OCI-M1 (cell line): ENCODE data around the gene BUD13.
"Not testable (repeated sequence)": the region's sequence is repeated elsewhere in the genome, so short reads cannot be mapped to it uniquely, and the experiment has no call there.

ENCODE experiments used
- DNase-seq: peaks from one replicate; lab custom pipeline; 2025; lab: John Stamatoyannopoulos, UW

BUD13 gene

GRCh38 chr11:116756044-116756443 is 16.7 kb downstream of the BUD13 start:
- not testable (repeated sequence) for DNase-seq

GRCh38 chr11:116750070-116750718 is 22.6 kb downstream of the BUD13 start:
- no peak for DNase-seq

- DNase-seq: no peak
Observed at GRCh38 chr11:116742104-116742503, 30.7 kb downstream of the BUD13 start.

DNA sequence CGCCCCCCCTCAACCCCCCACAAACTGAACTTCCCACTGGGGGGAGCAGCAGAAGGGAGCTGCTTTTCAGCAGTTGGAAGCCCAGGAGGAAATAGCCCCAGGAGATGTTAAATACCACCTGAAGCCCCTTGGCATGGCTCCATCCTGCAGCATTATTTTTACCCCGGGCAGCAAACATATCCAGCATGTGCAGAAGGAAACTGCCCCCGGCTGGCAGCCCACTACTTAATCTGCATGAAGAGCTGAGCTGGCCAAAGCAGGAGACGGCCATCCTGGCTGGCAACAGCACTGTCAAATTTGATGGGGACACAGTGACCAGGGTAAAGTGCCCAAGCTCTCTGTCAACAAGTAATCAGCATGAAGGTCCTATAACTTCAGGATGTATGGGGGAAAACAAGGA is 32.0 kb downstream of the BUD13 start:
- DNase-seq: no peak

GRCh38 chr11:116738975-116739374 is 33.8 kb downstream of the BUD13 start:
- DNase-seq: no peak

GRCh38 chr11:116736763-116737162 is 36.0 kb downstream of the BUD13 start:
- peak; percentile 67 for DNase-seq

- DNase-seq: no peak
Observed at GRCh38 chr11:116733969-116734508, 38.7 kb downstream of the BUD13 start.

DNA sequence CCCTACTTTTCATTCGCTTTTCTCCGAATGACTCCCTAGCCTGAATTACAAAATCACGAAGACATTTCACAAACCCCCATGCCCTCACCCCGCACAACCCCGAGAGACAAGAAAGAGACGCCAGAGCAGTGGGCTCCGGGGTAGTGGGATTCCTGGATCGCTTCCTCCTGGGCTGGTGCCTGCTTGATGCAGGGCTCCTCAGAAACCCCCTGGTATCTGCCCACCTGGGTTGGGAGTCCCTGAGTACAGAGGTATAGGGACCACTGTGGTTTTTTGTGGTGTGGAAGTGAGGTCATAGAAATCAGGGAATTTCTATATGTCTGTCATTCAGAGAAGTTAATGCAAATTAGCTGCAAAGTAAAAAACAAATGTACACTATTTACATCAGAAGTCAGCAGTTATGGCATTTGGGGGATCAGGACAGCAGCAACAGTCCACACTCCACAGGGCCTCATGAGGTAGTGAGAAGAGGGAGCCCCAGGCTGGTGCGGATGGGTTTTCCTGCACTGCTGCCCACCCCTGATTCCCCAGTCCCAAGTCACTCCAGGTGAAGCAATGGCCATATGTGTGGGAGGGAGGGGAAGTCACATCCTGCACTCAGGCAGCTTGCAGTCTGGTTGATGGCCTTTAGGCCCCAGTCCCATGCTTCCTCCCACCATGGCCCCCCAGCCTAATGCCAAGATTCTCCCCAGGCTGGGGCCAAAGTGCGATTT is 39.6 kb downstream of the BUD13 start:
- DNase-seq: no peak

GRCh38 chr11:116732271-116733042 is 40.3 kb downstream of the BUD13 start:
- peak; percentile 89 for DNase-seq

GRCh38 chr11:116731821-116732220 is 41.0 kb downstream of the BUD13 start:
- no peak for DNase-seq

- no peak for DNase-seq
Observed at GRCh38 chr11:116731097-116731761, 41.6 kb downstream of the BUD13 start.

DNA sequence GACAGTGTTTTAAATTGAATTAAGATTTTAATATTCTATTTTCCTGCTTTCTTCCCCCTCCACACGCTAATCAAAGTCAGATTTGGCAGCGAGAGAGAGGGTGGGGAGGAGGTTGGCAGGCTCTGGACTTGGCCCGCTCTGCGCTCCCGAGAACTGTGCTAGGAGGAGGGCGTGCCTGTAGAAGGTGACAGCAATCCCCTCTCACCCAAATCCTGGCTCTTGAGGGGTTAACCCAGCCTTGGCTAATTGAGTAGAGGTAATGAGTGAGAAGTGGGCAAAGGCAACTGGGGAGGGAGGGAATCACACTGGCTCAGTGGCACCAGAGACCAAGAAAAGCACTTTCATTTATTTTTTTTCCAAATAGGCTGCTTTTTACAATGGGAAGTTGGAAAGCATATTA is 42.2 kb downstream of the BUD13 start:
- DNase-seq: no peak

GRCh38 chr11:116730241-116730561 is 42.6 kb downstream of the BUD13 start:
- DNase-seq: no peak

- no peak for DNase-seq
Observed at GRCh38 chr11:116729501-116730240, 43.1 kb downstream of the BUD13 start.

- DNase-seq: no peak
Observed at GRCh38 chr11:116727990-116728389, 44.8 kb downstream of the BUD13 start.

- DNase-seq: no peak
Observed at GRCh38 chr11:116725434-116726221, 47.2 kb downstream of the BUD13 start.

DNA sequence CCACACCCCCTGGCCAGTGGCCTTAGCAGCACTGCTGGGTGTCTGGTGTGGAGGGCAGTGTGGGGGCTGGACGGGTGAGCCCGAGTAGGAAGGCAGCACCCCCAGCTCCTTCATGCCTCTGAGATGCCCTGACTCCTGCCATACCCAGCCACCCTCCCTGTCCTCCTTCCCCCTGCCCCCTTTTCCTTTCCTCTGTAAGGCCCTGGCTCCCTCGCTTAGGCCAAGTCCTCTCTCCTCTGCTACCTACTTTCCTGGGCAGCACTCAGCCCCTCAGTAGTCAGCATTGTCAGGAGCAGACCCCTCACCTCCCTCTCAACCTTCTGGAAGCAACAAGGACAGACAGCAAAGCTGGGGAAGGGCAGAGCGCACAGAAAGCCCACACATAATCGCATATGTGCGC is 48.0 kb downstream of the BUD13 start:
- DNase-seq: no peak

DNA sequence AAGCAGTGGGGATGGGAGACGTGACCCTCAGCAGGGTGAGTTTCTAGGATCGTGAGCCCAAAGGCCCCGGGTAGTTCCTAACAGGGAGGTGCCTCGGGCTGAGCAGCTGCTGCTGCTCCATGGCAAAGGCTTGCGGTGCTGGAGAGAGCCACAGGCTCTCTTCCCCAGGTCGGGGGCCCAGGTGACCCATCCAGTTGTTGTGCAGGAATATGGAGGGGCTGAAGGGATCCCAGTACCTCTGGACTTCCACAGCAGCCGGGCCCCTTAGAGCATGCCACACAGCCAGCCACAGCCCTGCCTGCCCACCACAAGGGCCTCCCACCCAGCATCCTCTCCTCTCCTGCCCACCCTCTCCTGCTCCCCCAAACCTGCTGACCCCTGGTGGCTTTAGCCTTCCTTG is 49.3 kb downstream of the BUD13 start:
- no peak for DNase-seq

- no peak for DNase-seq
Observed at GRCh38 chr11:116721988-116722387, 50.8 kb downstream of the BUD13 start.

GRCh38 chr11:116720895-116721294 is 51.9 kb downstream of the BUD13 start:
- DNase-seq: no peak

DNA sequence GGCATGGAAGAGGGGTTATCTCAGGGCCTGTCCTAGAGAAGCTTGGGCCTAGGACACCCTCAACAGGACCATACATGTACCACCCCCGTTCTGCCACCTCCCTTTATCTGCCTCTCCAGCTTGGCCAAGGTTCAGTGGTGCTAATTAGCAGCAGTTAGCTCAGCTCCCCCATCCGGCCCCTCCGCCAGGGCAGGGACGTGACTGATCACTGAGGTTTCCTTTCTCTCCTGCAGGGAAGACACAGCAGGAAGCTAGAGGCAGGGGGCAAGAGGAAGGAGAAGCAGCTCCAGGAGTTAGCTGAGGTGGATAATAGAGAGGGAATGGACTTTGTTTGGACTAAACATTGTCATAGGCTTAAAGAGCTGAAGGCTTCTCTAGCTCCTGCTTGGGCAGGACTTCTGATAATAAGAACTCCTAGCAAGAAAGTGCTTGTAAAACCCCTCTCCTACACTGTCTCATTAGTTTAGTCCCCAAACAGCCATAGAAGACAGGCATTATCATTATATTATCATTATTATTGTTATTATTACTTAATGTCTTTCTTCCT is 53.8 kb downstream of the BUD13 start:
- DNase-seq: no peak
